ENCODE measurements around the gene EXOC6B.
A peak's percentile ranks its signal among the peaks of the same experiment; 100 is the strongest.

EXOC6B gene

GRCh38 chr2:72207334-72207733 lies 618.5 kb downstream of the EXOC6B start:
- DNase-seq (ENCODE audit: low spot score) = no peak

DNA sequence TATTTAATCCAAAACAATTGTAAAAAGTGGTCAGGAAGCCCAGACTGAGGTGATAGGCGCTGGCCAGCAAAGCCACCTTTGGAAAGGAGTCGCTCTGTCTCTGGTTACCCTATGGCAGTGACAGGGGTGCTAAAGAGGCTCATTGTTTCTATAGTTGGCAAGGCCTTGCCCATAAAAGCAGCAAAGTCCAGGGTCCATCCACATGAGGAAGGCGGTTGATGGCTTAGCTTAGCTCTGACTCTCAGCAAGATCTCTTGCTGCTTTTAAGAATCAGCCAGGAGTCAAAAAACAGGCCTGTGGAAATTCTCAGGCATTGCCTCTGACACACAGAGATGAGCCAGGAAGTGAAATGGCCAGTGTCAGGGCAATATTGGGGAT lies 620.3 kb downstream of the EXOC6B start:
- no peak for DNase-seq (ENCODE audit: low spot score)

DNA sequence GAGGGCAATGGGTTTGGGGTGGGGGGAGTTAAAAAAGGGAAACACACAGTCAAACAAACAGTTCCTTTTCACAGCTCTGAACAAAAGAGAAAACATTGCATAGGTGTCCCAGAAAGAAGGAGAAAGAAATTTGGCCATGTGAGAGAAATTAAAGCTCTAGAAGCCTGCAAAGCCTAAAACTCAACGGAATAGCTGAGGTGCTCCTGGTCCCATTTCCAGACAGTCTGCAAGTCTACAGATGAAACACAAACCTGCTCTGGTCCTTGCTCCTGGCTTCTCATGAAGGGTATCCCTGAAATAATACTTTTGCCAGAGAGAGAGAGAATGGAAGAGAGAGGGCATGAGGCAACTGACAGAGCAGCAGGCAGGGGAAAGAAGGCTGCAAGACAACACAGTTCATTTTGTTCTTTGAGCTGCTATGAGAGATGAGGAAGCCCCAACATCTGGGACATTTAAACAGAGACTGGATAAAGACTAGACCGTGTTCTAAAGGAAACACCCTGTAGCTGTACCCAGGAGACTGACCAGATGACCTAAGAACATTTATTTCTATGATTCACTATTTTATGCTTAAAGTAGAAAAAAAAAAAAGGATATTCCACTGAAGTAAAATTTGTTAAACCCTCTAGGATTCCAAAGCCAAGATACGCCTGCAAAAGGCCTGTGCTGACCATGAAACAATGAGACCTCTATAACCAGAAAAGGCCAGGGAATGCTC lies 620.9 kb downstream of the EXOC6B start:
- DNase-seq (ENCODE audit: low spot score) = no peak

DNA sequence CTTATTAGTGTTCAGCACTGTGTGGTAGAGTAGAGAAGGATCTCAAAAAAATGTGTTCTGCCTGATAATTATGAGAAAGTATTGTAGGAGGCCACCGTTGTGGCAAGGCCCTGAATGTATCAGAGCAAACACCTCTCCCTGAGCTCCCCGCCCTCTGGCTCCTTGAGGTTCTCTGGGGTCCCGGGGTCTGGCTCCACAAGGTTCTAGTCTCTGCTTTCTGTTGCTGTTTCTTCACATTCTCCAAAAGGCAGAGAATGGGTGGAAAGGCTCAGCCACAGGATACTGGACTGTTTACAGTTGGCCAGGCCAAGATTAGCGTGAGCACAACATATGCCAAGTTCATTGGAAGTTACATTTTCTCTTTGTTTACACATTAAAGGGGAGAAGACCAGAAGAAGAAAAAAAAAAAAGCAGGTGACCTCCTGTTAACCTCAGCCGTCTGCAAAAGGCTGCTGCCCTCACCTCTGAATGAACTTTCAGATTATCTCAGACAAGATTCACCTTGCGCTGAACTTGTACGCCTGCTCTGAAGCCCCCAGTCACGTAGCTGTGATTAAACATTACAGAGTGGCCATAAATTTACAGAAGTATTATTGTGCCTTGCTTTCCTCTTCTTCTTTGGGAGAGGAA lies 621.6 kb downstream of the EXOC6B start:
- DNase-seq (ENCODE audit: low spot score) = no peak

GRCh38 chr2:72198532-72199241 lies 627.1 kb downstream of the EXOC6B start:
- peak; percentile 55 for DNase-seq (ENCODE audit: low spot score)

GRCh38 chr2:72193723-72194122 lies 632.1 kb downstream of the EXOC6B start:
- no peak for DNase-seq (ENCODE audit: low spot score)

- DNase-seq (ENCODE audit: low spot score) = no peak
Measured at GRCh38 chr2:72191441-72191840, 634.4 kb downstream of the EXOC6B start.

DNA sequence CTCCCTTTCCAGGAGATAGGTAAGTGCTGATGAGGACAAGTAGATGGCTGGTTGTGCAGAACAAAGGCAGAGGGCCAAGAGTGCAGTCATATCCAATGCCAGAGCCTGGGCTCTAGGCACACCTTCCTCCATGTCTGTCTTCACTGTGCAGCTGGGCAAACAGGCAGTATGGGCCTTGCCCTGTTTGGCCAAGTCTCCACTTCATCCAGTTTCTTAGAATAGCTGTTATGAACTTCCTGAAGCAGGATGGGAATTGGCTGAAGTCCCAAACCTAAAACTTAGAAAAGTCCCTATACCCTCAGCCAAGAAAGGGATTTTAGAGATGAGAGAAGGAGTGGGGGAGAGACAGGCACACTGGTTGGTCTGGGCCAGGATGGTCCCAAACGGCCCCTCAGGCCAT lies 640.6 kb downstream of the EXOC6B start:
- DNase-seq (ENCODE audit: low spot score) = no peak

DNA sequence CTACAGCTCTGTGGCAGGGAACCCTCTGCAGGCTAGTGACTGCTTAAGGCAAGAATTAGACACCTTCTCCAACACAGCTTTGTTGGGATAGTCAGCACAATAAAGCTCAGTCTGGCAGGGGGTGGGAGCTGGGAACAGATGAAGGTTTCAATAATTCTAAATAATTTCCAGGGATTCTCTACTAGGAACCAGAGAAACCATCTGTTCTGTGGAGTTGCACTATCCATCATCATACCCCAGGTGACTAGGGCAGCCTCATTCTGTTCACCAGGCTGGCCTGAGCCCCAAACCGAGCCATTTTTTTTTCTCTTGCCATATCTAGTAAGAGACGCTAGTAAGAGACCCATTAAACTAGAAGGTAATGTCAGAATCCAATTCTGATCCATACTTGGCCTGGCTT lies 642.4 kb downstream of the EXOC6B start:
- DNase-seq (ENCODE audit: low spot score) = no peak

GRCh38 chr2:72183016-72183415 lies 642.8 kb downstream of the EXOC6B start:
- no peak for DNase-seq (ENCODE audit: low spot score)

GRCh38 chr2:72182547-72182946 lies 643.3 kb downstream of the EXOC6B start:
- no peak for DNase-seq (ENCODE audit: low spot score)

DNA sequence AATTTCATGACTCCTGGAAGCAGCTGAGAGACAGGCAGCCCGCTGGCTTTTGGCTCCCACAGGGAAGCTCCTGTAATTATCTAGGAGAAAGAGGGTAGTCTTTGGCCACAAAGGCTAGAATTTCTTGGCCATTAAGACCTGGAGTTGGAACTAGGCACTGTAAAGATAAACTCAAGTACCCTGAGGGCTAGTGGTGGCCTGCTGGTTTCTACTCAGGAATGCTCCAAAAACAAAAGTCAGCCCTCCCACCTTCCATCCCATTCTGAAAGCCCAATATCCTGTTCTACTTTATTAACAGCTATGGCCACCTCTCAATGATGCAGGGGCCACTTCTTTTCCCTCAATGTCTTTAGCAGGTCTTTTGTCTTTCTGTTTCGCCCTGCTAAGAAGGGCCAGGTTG lies 644.2 kb downstream of the EXOC6B start:
- no peak for DNase-seq (ENCODE audit: low spot score)

DNA sequence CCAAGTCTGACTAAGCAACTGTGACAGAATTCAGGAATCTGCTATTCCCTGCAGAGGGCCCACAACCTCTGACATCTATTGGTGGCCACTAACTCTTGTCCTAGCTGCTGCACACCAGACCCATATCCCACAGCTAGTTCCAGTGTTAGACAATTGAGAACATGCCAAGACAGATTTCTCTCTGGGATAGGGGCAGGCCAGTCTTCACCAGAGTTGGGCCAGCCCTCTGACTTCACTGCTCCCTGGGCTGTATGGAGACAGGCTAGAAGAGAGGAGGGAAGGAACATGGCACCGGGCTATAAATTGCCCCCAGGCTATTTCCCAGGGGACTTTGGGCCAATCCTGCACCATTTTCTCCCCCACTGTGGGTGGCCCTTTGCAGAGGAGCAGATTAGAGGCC lies 645.5 kb downstream of the EXOC6B start:
- DNase-seq (ENCODE audit: low spot score) = no peak

DNA sequence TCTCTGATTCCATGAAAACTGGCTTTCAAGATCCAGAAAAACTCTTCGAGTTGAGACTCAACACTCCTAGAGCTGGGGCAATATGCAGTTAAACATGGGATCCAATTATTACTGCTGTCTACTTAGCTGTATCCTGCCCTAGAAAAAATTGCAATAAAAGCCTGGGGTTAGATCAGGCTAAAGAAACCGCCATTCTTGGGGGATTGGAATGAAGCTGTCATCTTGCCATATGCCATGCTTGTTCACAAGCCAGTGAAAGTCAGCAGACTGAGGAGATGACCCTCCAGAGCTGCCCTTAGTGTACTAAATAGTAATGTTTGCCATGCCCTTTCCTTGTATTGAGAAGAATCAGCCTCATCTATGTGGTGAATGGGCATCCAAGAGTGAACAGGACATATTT lies 647.3 kb downstream of the EXOC6B start:
- DNase-seq (ENCODE audit: low spot score) = no peak

- no peak for DNase-seq (ENCODE audit: low spot score)
Measured at GRCh38 chr2:72176281-72176680, 649.6 kb downstream of the EXOC6B start.

DNA sequence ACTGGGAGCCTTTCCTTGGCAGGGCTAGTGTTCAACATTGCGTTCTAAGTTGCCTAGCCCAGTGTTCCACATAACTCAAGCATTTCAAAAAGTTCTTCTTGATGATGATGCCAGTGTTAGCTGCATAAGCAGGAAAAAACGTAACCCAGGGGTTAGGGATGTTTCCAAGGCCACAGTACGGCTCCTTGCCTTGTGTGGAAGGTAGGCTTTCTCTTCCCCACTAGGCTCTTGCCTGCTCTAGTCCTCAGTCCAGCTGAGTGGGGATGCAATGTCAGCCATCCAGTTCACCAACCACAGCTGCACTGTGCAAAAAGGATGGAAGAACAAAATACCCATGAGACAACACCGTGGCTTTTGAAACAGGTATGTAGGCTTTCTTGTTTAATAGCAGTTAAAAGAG lies 650.2 kb downstream of the EXOC6B start:
- no peak for DNase-seq (ENCODE audit: low spot score)

DNA sequence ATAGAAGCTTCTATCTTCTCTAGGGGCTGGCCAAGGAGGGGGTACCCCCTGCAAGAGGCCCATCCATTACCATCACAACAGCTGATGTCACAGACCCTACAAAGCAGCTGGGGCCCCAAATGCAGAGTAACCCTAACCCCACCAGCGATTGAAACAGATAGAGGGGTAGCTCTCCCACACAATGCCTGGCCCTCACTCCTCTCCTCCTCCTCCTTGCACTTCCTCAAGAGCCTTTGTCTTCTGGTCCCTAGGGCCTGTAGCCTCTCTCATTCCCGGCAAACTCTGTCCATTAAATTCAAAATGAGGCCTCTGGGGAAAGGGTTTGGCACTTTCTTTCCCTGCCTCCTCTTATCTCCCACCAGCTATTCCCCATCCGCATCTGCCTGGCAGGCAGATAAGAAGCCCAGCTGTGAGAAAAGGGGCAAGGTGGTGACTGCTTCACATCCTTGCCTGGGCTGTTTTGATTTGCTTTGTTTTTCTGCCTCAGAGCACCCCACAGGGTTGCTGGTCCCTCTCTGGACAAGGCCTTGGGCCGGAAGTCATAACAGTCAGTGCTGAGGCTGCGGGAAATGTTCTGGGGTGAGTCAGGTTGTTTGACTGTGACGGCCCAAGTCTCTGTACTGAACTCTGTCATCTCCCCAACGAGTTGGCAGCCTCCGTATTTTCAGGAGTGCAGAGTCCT lies 652.1 kb downstream of the EXOC6B start:
- peak; percentile 16 for DNase-seq (ENCODE audit: low spot score)

DNA sequence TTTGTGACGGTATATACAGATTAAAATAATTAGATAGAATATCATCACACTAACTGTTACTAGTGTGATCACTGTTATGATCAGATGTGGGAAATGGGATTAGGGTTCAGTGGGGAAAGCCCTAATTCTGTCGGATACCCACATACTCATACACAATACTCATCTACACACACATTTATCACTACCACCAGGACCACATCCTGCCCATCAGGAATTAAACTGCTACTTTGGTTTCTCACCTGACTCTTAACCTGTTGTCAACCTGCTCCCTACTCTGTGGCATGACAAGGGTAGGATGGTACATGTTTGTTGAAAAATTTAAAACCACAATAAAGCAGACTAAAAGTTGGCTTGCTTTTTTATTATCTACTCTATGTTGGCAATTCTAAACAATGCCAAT lies 653.4 kb downstream of the EXOC6B start:
- no peak for DNase-seq (ENCODE audit: low spot score)

DNA sequence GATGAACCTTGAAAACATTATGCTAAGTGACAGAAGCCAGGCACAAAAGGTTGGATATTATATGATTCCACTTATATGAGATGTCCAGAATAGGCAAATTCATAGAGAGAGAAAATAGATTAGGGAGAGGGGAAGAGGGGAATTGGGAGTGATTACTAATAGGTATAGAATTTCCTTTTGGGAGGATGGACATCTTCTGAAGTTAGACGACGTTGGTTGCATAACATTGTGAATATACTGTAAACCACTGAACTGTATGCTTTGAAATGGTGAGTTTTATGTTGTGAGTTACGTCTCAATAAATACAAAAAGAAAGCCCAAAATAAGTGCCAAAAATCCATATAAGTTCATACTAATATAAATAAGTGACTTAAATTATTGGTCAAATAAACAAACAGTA lies 659.6 kb downstream of the EXOC6B start:
- DNase-seq (ENCODE audit: low spot score) = no peak

GRCh38 chr2:72165792-72166191 lies 660.0 kb downstream of the EXOC6B start:
- DNase-seq (ENCODE audit: low spot score) = no peak

DNA sequence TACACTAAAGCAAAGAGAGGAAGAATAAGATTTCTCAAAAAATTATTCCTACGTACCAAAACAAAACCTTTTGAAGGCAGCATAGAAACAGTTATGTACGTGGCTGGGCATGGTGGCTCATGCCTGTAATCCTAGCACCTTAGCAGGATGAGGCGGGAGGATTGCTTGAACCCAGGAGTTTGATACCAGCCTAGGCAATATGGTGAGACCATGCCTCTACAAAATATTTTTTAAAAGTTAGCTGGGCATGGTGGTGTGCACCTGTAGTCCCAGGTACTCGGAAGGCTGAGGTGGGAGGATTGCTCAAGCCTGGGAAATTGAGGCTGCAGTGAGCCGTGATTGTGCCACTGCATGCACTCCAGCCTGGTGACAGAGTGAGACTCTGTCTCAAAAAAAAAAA lies 663.3 kb downstream of the EXOC6B start:
- no peak for DNase-seq (ENCODE audit: low spot score)

DNA sequence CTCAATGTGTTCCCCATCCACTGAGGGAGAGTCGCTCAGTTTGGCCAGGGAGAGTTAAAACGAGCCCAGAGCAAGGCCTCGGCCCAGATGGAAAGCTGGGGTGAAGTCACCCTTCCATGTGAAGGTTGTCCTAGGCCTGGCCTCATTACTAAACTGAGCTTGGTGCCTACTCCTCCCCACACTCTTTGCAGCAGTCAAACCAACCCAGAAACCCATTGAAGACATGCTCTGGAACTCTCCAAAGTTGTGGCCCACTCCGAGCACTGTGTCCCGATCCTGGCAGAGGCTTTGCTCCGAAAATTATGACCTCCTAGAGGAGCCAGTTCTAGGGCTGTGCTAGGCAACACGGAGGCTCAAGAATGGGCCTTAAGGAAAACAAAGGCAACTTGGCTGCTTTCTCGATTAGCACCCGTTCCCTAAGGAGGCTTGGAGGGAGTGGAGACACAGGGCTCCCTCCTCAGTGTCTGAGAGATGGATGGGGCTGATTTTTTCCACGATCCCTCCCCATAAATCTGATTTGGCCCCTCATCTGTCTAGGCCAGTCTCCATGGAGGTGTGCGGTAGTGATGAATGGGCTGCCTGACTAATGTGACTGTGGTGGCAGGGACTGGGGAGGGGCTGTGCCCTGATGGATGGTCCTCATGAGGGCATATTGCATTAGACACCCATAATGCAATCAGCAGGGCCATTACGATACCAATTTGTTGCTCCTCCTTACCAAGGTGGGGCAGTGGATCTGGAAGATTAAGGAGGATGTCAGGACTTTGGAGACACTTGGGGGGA lies 666.4 kb downstream of the EXOC6B start:
- no peak for DNase-seq (ENCODE audit: low spot score)
